Nephron (organoid): ENCODE data around the gene SURF4.
A peak's percentile ranks its signal among the peaks of the same experiment; 100 is the strongest.

ENCODE experiments used
- H3K27ac Mint-ChIP-seq, 3 experiments: 2 replicates each; pipeline ENCODE4 v1.8.0; 2020; ENCODE audit warnings: mixed read lengths in 3 of 3, mild to moderate bottlenecking in 2 of 3, moderate library complexity in 1 of 3
- H3K27me3 Mint-ChIP-seq: 2 replicates; pipeline ENCODE4 v1.8.0; 2021; ENCODE audit warnings: low read depth, mild to moderate bottlenecking, moderate library complexity, mixed read lengths
- H3K36me3 Mint-ChIP-seq: 2 replicates; pipeline ENCODE4 v1.8.0; 2020; ENCODE audit warnings: low read depth, mixed read lengths
- H3K4me1 Mint-ChIP-seq: 2 replicates; pipeline ENCODE4 v1.8.0; 2020; ENCODE audit warnings: mixed read lengths
- H3K4me3 Mint-ChIP-seq, 3 experiments: 2 replicates each; pipeline ENCODE4 v1.8.0; 2020; ENCODE audit warnings: mild to moderate bottlenecking in 3 of 3, mixed read lengths in 3 of 3, moderate library complexity in 2 of 3
- H3K9me3 Mint-ChIP-seq: 2 replicates; pipeline ENCODE4 v1.8.0; 2020; ENCODE audit warnings: mixed read lengths
- TF ChIP-seq, protein P1 (sequence below), 3 experiments: fragments of 200-600 bp; sonication (generic); IDR thresholded peaks; one replicate each; pipeline ENCODE4 v1.5.0; 2021; ENCODE audit warnings: antibody characterized with exemption in 3 of 3; ENCODE audit not compliant: unreplicated experiment in 3 of 3

SURF4 gene

DNA sequence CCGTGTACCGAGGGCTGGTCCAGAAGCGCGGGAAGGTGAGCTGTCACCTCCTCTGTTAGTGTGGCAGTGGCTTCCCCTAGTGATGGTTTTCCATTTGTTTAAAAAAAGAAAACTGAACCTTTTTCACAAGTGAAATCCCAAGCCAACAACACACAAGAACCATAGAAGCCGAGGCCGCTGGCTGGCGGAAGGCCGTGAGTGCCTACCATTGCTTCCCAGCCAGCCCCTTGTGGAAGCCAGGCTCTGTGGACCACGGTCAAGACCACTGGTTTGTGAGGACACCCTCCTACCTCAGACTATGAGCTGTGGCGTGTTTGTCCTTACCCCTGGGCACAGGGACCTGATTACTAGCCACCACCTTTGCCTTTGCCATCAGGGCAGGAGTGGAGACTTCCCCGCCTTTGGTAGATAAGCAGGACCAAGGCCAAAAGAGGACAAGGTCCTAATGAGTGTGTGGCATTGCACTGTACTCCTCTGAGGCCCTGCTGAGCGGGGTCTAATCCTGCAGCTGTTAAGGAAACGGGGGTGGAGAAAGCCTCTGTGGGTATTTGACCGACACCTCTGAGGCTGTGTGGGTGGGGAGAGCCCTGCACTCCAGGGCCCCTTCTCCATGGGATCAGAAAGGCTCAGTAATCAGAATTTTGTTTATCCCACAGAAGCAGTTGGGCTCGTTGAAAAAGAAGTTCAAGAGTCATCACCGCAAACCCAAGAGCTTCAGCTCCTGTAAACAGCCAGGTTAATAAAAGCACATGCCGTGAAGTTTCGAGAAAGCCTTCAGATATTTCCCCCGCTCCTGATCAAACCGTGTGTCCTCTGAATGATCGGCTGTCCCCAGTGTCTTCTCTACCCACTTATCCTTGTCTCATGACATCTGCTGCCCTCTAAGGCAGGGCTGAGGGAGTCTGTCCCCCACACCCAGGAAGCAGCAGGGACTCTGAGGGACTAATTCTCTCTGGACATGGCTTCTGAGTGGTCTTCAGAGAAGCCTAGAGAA is 15.2 kb downstream of the SURF4 start:
- TF ChIP-seq, protein P1, sequence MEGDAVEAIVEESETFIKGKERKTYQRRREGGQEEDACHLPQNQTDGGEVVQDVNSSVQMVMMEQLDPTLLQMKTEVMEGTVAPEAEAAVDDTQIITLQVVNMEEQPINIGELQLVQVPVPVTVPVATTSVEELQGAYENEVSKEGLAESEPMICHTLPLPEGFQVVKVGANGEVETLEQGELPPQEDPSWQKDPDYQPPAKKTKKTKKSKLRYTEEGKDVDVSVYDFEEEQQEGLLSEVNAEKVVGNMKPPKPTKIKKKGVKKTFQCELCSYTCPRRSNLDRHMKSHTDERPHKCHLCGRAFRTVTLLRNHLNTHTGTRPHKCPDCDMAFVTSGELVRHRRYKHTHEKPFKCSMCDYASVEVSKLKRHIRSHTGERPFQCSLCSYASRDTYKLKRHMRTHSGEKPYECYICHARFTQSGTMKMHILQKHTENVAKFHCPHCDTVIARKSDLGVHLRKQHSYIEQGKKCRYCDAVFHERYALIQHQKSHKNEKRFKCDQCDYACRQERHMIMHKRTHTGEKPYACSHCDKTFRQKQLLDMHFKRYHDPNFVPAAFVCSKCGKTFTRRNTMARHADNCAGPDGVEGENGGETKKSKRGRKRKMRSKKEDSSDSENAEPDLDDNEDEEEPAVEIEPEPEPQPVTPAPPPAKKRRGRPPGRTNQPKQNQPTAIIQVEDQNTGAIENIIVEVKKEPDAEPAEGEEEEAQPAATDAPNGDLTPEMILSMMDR (IDR thresholded peaks at IDR 0.05; ENCODE audit: unreplicated experiment in 3 of 3), result no peak
- Mint-ChIP-seq H3K27me3 (no peaks in the 10 kb centered on the region), H3K4me3 (peak overlapping the region in 2 of 3 experiments; percentile 40 to 51), H3K4me1 (peaks cover 58% of the 10 kb centered on the region), H3K9me3 (no peaks in the 10 kb centered on the region), H3K36me3 (peaks cover 52% of the 10 kb centered on the region), H3K27ac (peak overlapping the region in 1 of 3 experiments; percentile 6)

DNA sequence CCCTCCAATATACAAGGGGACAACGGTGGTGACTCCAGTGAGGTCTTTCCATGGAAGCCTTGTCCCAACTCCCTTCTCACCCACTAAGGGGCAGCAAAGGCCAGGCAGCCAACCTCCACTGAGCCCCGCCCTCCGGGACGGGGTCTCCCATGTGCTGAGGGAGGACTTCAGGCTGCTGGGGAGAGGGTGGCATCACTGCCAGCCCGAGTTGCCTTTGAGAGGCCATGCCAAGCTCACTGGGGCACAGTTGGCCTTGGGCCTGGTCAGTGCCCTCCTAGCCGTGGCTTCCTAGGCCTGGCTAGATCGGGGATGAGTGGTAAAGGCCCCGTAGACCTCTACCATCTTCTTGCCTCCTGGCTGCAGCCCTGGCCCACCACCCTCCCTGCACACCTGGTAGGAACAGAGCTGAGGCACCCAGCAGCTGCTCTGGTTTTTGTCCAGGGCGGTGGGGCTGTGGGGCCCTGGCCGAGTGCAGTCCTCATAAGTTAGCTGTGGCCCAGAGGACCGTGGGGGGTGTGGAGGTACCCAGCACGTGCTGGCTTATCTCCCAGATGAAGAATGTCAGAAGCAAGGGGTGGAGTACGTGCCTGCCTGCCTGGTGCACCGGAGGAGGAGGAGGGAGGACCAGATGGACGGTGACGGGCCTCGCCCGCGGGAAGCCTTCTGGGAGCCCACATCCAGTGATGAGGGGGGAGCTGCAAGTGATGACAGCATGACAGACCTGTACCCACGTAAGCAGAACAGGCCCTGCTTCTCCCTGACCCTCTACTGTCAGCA is 16.3 kb downstream of the SURF4 start:
- Mint-ChIP-seq H3K4me1 (peaks cover 58% of the 10 kb centered on the region), H3K27me3 (no peaks in the 10 kb centered on the region), H3K9me3 (no peaks in the 10 kb centered on the region), H3K27ac (peak overlapping the region in 1 of 3 experiments; percentile 42), H3K36me3 (peaks cover 44% of the 10 kb centered on the region), H3K4me3 (peak overlapping the region; percentile 32 to 84 (median 62))
- TF ChIP-seq, protein P1 (IDR thresholded peaks at IDR 0.05; ENCODE audit: unreplicated experiment in 3 of 3), result peak in 2 of 3 experiments; percentile 25 to 34

DNA sequence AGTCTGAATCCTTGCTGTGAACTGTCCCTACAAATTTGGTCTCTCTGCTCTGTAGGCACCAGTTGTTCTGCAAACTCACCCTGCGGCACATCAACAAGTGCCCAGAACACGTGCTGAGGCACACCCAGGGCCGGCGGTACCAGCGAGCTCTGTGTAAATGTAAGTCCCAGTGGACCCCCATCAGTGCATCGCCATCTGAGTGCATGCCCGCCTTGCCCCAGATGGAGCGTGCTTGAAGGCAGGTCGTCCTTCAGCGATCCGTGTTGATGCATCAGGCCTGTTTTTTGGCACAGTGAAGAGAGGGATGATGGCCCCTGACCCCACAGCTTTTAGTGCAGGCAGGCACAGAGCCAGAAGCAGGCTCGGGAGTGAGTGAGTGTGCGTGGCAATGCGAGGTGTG is 18.2 kb downstream of the SURF4 start:
- Mint-ChIP-seq H3K4me1 (peaks cover 45% of the 10 kb centered on the region), H3K36me3 (peaks cover 35% of the 10 kb centered on the region), H3K9me3 (no peaks in the 10 kb centered on the region), H3K27me3 (no peaks in the 10 kb centered on the region), H3K4me3 (peak overlapping the region; percentile 83 to 86 (median 84)), H3K27ac (no peak overlapping the region)
- TF ChIP-seq, protein P1 (IDR thresholded peaks at IDR 0.05; ENCODE audit: unreplicated experiment in 3 of 3), result no peak

DNA sequence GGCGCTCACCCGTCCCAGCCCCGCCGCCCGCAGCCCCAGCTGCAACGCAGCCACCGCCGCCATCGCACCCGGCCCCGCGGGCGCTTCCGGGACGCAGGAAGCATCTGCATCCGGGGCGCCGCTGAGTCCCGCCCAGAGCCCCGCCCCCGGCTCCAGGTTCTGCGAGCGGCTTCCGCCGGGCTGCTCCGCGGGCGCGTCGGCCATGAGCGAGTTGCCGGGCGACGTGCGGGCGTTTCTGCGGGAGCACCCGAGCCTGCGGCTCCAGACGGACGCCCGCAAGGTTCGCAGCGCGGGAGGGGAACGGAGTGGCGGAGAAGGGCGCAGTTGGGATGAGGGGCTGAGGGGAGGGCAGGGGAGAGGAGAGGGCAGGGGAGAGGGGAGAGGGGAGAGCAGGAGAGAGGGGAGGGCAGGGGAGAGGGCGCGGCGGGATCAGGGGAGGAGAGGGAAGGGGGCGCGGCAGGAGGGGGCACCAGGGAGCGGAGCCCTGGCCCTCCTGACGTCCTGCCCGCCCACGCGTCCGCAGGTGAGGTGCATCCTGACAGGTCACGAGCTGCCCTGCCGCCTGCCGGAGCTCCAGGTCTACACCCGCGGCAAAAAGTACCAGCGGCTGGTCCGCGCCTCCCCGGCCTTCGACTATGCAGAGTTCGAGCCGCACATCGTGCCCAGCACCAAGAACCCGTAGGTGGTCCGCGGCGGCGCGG is 19.3 kb downstream of the SURF4 start, which contains the start of the genes SURF1 and SURF2:
Gene SURF1, minus strand, starts transcription at position 97 of the 701 bp plus-strand sequence. Its CDS starts 34 bp downstream, at position 63.
Gene SURF2, plus strand, starts transcription at position 160 of the 701 bp plus-strand sequence. Its CDS starts 43 bp downstream, at position 203.
- TF ChIP-seq, protein P1 (IDR thresholded peaks at IDR 0.05; ENCODE audit: unreplicated experiment in 3 of 3), result no peak
- H3K9me3 Mint-ChIP-seq, result no peaks in the 10 kb centered on the region
- no peaks in the 10 kb centered on the region for H3K27me3 Mint-ChIP-seq
- peaks cover 36% of the 10 kb centered on the region for H3K36me3 Mint-ChIP-seq
- peak within 1 kb of the TSS in 2 of 3 experiments; percentile 72 to 75 for H3K27ac Mint-ChIP-seq
- H3K4me3 Mint-ChIP-seq, result peak within 1 kb of the TSS; percentile 87 to 92 (median 91)
- peaks cover 36% of the 10 kb centered on the region for H3K4me1 Mint-ChIP-seq

DNA sequence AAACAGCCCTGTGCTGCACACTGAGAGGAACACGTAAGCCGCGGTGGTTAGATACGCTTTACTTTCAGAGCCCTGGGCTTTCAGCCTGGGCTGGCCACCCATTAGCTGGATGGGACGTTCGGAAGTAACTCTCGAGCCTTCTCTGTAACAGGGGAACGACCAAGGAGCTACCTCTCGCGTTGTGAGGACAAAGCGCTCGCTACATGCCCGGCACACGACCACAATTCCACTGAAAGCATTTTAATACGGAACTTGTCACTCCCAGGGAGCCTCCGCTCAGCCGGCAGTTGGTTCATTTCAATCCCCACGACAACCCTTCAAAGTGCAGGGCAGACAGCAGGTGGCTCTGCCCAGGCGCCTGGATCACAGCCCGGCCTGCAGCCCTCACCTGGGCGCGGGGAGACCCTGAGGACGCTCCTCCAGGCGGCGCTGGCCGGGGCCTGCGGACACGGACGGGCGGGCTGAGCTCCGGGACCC is 19.9 kb downstream of the SURF4 start:
- H3K27me3 Mint-ChIP-seq, result no peaks in the 10 kb centered on the region
- peak overlapping the region in 2 of 3 experiments; percentile 72 to 75 for H3K27ac Mint-ChIP-seq
- peaks cover 30% of the 10 kb centered on the region for H3K4me1 Mint-ChIP-seq
- TF ChIP-seq, protein P1 (IDR thresholded peaks at IDR 0.05; ENCODE audit: unreplicated experiment in 3 of 3), result no peak
- H3K9me3 Mint-ChIP-seq, result no peaks in the 10 kb centered on the region
- H3K36me3 Mint-ChIP-seq, result peaks cover 36% of the 10 kb centered on the region
- H3K4me3 Mint-ChIP-seq, result peak overlapping the region; percentile 87 to 92 (median 91)
